ENCODE results near the gene LRRC3B.
"Not testable (repeated sequence)": the region's sequence is repeated elsewhere in the genome, so short reads cannot be mapped to it uniquely, and the experiment has no call there.

The LRRC3B gene

DNA sequence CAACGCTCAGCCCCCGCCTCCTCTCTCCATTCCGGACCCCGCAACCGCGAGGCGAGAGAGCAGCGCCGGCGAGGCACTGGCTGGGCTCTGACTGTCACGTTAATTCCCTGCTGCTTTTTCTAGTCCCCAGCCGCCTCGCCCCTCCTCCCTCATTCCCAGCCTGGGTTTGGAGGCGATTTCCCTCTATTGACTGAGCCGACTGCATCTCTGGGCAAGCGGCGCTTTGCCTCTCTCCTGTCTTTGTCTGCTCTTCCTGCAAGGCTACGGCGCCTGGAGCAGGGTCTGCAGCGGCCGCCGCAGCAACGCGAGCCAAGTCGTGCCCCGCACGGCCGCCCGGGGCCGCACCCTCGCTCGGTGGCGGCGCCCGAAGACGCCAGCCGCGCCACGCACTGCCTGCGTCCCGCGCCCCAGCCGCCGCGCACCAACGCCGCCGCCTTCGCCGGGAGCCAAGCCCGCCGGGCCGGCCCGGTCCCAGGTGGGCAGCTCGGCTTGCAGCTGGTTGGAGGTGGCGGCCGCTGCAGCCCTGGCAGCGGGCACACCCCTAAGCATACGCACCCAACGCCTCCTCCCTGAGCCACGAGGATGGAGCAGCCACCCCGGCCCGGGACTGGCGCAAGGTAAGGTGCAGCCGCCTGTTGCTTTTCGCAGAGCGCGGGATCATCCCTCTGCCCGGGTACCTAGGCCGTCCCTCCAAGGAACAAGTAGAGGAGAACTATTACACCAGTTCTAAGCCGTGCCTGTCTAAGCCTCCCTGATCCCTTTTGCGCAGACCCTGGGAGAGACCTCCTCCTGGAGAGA, at the start of gene LRRC3B:
Gene LRRC3B, plus strand, starts transcription at position 152 of the 798 bp plus-strand sequence. CDS start 86,901 bp downstream, outside the sequence.
- no peak for DNase-seq

DNA sequence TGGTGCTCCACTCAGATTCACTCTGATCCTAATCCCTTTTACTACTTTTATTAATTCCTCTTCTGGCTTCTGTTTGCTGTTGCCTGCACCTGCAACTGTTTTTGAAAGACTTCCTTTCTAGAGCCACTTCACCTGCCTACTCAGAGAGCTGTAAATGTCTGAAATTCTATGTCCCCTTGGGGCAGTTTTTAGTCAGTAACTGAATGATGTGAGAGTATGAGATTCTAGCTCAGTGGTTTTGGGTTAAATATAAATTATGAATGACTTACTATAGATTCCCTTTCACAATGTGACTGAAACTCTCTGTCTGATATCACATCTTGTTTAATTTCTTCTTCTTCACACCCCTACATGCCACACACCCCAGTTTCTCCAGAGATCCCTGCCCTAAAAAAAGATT, 47.8 kb upstream of the LRRC3B start:
- no peak for DNase-seq

- no peak for DNase-seq
Observed at GRCh38 chr3:26579116-26579515, 43.5 kb upstream of the LRRC3B start.

- no peak for DNase-seq
Observed at GRCh38 chr3:26587571-26587970, 35.0 kb upstream of the LRRC3B start.

GRCh38 chr3:26588931-26589330, 33.6 kb upstream of the LRRC3B start:
- DNase-seq = no peak

- no peak for DNase-seq
Observed at GRCh38 chr3:26589678-26590077, 32.9 kb upstream of the LRRC3B start.

- DNase-seq = no peak
Observed at GRCh38 chr3:26590919-26591484, 31.6 kb upstream of the LRRC3B start.

DNA sequence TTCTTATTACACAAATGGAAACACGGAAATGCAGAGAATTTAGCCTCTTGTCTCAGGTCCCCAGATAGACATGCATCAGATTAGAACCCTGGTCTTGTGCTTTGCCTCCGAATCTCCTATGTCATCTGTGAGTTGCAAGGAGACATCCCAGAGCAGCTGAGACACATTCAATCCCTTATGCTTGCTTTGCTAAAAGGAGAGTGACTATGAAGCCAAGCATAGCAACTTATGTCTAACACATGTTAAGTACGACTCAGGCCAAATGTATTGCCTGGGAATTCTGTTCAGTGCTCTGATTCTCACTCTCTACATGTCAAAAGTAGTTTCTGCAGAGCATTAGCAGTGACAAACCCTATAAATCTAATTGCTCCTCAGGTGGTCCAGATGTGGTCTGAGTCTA, 30.6 kb upstream of the LRRC3B start:
- DNase-seq = no peak

DNA sequence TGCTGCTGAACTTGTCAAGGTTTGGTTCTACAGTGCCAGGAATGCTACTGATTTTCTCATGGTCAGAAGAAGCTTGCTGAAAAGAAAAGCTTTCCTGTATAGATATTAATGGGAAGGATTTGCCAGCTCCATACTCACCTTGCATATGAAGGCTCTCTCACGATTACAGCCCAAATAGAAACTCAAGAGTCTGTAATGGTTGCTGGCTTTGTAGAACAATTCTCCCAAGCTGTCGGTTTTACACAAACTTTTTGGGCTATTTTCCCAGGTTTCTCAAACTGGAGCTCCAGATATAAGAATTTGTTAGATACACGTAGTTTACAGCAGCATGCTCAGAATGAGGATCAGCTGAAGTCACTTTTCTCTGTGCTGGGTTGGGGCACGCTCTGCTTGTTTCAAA, 30.1 kb upstream of the LRRC3B start:
- DNase-seq = no peak

GRCh38 chr3:26596335-26596734, 26.2 kb upstream of the LRRC3B start:
- no peak for DNase-seq

- DNase-seq = not testable (repeated sequence)
Observed at GRCh38 chr3:26603311-26603710, 19.3 kb upstream of the LRRC3B start.

GRCh38 chr3:26603771-26604170, 18.8 kb upstream of the LRRC3B start:
- not testable (repeated sequence) for DNase-seq

- no peak for DNase-seq
Observed at GRCh38 chr3:26614006-26614685, 8.4 kb upstream of the LRRC3B start.

GRCh38 chr3:26621176-26621575, 1.4 kb upstream of the LRRC3B start:
- DNase-seq = no peak

GRCh38 chr3:26621906-26622620, 509 bp upstream of the LRRC3B start:
- DNase-seq = no peak

DNA sequence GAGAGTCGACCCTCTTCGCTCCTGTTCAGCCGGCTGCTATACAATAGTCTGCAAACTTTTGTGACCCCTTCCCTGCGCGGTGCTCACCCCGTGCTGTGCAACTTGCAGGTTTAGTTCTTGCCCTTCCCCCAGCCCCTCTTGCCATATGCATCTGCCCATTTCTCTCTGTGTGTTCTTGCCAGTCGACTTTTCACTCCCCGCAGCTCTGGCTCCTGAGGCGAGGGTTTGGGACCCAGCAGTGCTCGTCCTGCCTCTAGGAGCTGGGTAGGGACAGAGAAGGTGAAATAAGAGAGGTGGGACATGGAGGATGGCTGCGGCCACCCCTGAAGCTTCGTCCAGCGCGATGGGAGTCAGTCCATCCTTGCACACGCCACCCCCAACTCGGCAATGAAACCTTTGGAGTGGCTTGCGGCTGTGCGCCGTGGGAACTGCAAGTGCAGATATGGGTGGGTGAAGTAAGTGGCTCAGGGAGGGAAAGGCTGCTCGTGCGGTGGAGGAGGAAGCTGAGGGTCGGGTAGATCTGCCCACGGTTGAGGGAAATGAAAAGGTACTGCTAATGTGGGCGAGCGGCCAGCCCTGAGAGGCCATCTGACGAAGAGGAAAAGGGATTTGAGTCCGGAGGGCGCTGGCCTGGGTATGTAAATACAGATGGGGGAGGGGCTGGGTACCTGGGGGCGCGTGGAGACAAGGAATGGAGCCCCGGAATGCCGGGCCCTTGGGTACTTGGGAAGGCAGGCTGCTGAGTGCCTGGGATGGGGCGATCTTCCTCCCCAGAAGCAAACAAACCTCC, 1.0 kb downstream of the LRRC3B start:
- no peak for DNase-seq

GRCh38 chr3:26624209-26624765, 1.7 kb downstream of the LRRC3B start:
- DNase-seq = no peak

- no peak for DNase-seq
Observed at GRCh38 chr3:26625187-26625586, 2.6 kb downstream of the LRRC3B start.

DNA sequence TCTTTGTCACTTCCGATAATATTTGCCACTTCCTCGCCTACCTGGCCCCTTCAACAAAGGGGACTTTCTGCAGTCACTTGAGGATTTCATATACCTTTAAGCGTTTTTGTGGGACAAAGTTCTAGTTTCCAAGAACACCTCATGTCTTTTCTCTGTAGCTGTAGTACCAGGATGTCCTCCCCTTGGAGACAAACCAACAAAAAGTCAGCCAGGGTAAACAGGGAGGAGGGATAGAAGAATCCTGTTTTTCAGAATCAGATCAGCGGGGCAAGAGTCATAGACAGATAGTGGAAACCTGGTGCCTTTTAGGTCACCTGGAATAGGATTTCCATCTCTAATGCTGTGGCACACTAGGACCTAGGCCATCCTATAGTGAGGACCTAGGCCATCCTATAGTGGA, 4.5 kb downstream of the LRRC3B start:
- no peak for DNase-seq

DNA sequence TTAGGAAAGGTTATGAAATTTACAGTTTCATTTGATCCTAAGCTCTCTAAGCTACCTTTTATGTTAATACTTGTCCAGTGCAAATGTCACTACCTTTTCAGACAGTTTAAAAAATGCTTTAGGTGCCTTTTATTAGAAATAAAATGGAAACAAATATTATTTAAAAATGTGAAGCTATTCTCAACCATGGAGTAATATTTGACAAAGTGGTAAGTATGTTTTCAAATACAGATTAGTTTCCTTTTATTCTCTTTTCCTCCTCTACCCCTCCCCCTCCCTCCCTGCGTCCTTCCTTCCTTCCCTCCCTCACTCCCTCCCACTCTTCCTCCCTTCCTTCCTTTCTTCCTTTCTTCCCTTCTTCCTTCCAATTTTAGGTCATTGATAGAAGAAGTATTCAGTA, 6.3 kb downstream of the LRRC3B start:
- DNase-seq = no peak

DNA sequence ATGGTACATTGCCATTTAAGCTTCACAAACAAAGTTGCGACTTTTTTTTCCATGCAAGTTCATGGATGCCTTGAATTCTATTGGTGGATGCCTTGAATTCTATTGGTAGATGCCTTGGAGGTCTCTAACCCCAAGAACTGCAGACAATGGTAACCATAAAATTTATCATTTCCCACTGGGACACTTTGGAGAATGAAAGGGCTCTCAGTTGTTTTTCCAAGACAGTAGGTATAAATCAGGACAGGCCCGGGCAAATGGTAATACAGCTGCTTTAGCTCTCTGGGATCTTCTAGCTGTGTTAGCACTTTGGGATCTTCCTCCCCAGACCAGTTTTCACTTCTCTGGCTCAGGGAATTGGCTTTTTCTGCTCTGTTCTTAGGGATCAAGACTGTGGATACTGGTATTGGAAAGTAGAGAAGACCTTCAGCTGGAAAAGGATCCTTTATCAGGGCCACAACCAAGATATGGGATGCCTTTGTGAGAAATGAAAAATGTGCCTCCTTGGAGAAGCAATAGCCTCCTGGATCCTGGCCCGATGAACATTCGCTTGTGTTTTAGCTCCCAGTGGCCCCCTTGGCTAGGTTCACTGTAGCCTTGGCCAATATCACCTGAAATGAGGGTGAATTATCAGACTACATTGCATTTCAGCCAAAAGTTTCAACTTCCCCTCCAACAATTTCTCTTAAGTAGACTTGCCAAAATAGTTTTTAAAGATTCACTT, 8.3 kb downstream of the LRRC3B start:
- DNase-seq = no peak

- no peak for DNase-seq
Observed at GRCh38 chr3:26631390-26631738, 8.8 kb downstream of the LRRC3B start.
